Calu3 (cell line): Measurements from ENCODE around the gene CRB3. TPM values are rescaled to one million over a fixed set of nuclear protein-coding genes. Genes with fewer than 3 reads are reported as not detected.

Source experiments
- Bru-seq: library from RNA; stranded (reverse); fragments of 400-500 nt; gene quantifications from one replicate; lab custom pipeline; 2021; lab: Mats Ljungman, UMichigan
- BruChase-seq, 2 experiments: library from RNA; stranded (reverse); fragments of 400-500 nt; gene quantifications; one replicate each; lab custom pipeline; 2021; lab: Mats Ljungman, UMichigan
- BruUV-seq: library from RNA; stranded (reverse); fragments of 400-500 nt; replicated peaks from 2 replicates; lab custom pipeline; 2021; lab: Mats Ljungman, UMichigan
- CTCF ChIA-PET: fragments of 300-600 bp; sonication (Branson Sonifier 250); formaldehyde crosslinking; loops from one replicate; lab custom pipeline; 2022; ENCODE audit warnings: antibody characterized with exemption; lab: Charles Lee
- DNase-seq: peaks from one replicate; pipeline ENCODE4 v3.0.0; 2022
- H3K27ac Mint-ChIP-seq: one replicate; pipeline ENCODE4 v1.8.0; 2022; ENCODE audit warnings: mixed read lengths; ENCODE audit not compliant: unreplicated experiment
- H3K27me3 Mint-ChIP-seq: one replicate; pipeline ENCODE4 v1.8.0; 2022; ENCODE audit warnings: mixed read lengths; ENCODE audit not compliant: unreplicated experiment
- H3K36me3 Mint-ChIP-seq: one replicate; pipeline ENCODE4 v1.8.0; 2022; ENCODE audit warnings: mild to moderate bottlenecking, moderate library complexity, mixed read lengths; ENCODE audit not compliant: insufficient read depth, unreplicated experiment
- H3K4me1 Mint-ChIP-seq: one replicate; pipeline ENCODE4 v1.8.0; 2022; ENCODE audit warnings: mild to moderate bottlenecking, low read depth, mixed read lengths; ENCODE audit not compliant: unreplicated experiment
- H3K4me3 Mint-ChIP-seq: one replicate; pipeline ENCODE4 v1.8.0; 2022; ENCODE audit warnings: mild to moderate bottlenecking, low read depth, moderate library complexity, mixed read lengths; ENCODE audit not compliant: unreplicated experiment
- H3K9me3 Mint-ChIP-seq: one replicate; pipeline ENCODE4 v1.8.0; 2022; ENCODE audit warnings: low read depth, mixed read lengths; ENCODE audit not compliant: unreplicated experiment
- intact Hi-C: fragments of 100-400 bp; cut with micrococcal nuclease; formaldehyde crosslinking; loops from one replicate; pipeline ENCODE4 v1.10.0; 2022; ENCODE audit not compliant: unreplicated experiment
- long read RNA-seq: library from polyadenylated mRNA; stranded (forward); transcript quantifications from one replicate; pipeline ENCODE4 v2.0.0, GENCODE V29; 2022
- total RNA-seq: library from RNA; stranded (reverse); gene quantifications from 2 replicates; pipeline ENCODE4 v1.2.3, GENCODE V29; 2022
- TF ChIP-seq, protein P1 (sequence below): fragments of 200-600 bp; IDR thresholded peaks from one replicate; pipeline ENCODE4 v1.8.0; 2022; ENCODE audit warnings: antibody characterized with exemption; ENCODE audit not compliant: unreplicated experiment

CRB3 gene, protein sequence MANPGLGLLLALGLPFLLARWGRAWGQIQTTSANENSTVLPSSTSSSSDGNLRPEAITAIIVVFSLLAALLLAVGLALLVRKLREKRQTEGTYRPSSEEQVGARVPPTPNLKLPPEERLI
- total RNA-seq: 45.6 and 47.6 TPM in 2 replicates
- percentile 56 among the genes with signal in this experiment for Bru-seq, nascent RNA
- BruChase-seq, experiment 1, labeled RNA remaining after a 6-hour chase: percentile 84 among the genes with signal in this experiment
- BruChase-seq, experiment 2, labeled RNA remaining after a 2-hour chase: percentile 75 among the genes with signal in this experiment
- long read RNA-seq, transcript CRB3-202 (5 exons, 733 nt): major isoform, 22 of 48 reads
- long read RNA-seq, transcript CRB3-204 (4 exons, 1,078 nt): minor isoform, 14 of 48 reads
- long read RNA-seq, partial matches to known transcripts: 7 of 48 reads
- long read RNA-seq, other reads (novel, unspliced or antisense): 2 of 48 reads

DNA sequence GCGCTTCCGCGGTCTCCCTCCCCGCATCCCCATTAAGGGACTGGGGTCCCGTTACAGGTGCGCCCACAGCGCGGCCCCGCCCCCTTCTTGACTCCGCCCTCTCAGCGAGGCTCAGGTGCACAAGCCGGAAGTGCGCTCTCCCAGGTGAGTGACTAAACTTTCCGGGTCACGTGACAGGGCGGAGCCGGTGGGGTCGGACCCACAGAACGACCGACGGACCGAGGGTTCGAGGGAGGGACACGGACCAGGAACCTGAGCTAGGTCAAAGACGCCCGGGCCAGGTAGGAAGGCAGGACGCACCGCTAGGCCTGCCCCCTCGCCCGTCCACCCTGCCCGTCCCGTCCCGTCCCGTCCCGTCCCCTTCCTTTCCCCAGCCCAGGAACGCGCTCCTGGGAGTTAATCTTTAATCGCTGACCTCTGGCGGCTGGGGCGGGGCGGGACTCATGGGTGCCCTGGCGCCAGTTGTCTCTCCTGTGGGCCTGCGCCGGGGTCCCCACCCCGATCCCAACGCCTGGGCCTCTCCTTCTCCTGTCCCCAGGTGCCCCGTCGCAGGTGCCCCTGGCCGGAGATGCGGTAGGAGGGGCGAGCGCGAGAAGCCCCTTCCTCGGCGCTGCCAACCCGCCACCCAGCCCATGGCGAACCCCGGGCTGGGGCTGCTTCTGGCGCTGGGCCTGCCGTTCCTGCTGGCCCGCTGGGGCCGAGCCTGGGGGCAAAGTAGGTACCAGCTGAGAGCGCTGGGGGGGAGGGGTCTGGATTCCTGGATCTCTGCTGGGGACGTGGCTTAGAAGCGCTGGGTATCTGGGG is at the start of gene CRB3:
Gene CRB3, plus strand, starts transcription at position 202 of the 804 bp plus-strand sequence. Its CDS starts 431 bp downstream, at position 633.
- peak within 1 kb of the TSS; percentile 89 for H3K27ac Mint-ChIP-seq
- H3K9me3 Mint-ChIP-seq: no peaks in the 10 kb centered on the region
- peak; percentile 95 for DNase-seq
- H3K27me3 Mint-ChIP-seq: no peaks in the 10 kb centered on the region
- intact Hi-C loops: no loop called here
- H3K4me1 Mint-ChIP-seq: peaks cover 15% of the 10 kb centered on the region
- peaks cover 55% of the 10 kb centered on the region for H3K36me3 Mint-ChIP-seq
- TSS peak; percentile 8 for BruUV-seq
- TF ChIP-seq, protein P1, sequence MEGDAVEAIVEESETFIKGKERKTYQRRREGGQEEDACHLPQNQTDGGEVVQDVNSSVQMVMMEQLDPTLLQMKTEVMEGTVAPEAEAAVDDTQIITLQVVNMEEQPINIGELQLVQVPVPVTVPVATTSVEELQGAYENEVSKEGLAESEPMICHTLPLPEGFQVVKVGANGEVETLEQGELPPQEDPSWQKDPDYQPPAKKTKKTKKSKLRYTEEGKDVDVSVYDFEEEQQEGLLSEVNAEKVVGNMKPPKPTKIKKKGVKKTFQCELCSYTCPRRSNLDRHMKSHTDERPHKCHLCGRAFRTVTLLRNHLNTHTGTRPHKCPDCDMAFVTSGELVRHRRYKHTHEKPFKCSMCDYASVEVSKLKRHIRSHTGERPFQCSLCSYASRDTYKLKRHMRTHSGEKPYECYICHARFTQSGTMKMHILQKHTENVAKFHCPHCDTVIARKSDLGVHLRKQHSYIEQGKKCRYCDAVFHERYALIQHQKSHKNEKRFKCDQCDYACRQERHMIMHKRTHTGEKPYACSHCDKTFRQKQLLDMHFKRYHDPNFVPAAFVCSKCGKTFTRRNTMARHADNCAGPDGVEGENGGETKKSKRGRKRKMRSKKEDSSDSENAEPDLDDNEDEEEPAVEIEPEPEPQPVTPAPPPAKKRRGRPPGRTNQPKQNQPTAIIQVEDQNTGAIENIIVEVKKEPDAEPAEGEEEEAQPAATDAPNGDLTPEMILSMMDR: no peak
- CTCF ChIA-PET: interaction anchor here (0.7 kb wide), 1 partner anchor 104 kb away, joined by 3 read pairs; no protein-coding TSS in a partner anchor
- peak within 1 kb of the TSS; percentile 90 for H3K4me3 Mint-ChIP-seq

DNA sequence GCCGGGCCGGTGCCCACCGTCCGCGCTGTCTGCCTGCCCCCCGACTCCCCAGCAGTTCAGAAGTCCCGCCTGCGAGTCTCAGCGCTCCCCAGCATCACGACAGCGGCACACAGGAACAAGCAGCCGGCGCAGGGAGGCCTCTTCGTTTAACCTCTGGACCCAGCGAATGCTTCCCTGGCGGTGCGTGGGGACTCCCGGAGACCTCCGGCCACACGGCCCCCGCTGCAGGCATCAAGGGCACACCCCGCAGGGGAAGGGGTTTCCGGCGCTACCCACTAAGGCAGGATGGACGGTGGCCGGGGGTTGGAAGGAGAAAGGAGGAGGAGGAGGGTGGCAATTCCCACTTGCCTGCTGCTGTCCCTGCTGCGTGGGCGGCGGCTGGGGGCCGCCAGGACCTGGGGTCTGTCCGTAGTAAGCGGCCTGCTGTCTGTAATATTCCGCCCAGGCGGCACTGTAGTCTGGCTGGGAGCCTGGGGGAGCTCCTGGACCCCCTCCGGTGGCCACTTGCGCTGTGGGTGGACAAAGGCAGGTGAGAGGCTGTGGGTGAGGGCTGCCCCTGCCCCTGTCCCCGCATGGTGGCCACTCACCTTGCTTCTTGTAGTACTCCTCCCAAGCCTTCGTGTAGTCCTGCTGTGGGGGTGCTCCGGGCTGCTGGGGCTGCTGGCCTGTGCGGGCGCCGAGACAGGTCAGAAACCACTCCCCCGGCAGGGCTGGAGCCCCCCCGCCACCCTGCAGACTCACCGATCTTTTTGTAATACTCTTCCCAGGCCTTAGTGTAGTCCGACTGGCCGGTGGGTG is 49.1 kb upstream of the CRB3 start:
- no peaks in the 10 kb centered on the region for H3K27me3 Mint-ChIP-seq
- no peaks in the 10 kb centered on the region for H3K9me3 Mint-ChIP-seq
- CTCF ChIA-PET: no interaction called here
- no peak overlapping the region for H3K27ac Mint-ChIP-seq
- peaks cover 44% of the 10 kb centered on the region for H3K36me3 Mint-ChIP-seq
- TSS peak; percentile 36 for BruUV-seq
- intact Hi-C loops: no loop called here
- no peak for DNase-seq
- TF ChIP-seq, protein P1: no peak
- no peak overlapping the region for H3K4me3 Mint-ChIP-seq
- H3K4me1 Mint-ChIP-seq: no peaks in the 10 kb centered on the region

DNA sequence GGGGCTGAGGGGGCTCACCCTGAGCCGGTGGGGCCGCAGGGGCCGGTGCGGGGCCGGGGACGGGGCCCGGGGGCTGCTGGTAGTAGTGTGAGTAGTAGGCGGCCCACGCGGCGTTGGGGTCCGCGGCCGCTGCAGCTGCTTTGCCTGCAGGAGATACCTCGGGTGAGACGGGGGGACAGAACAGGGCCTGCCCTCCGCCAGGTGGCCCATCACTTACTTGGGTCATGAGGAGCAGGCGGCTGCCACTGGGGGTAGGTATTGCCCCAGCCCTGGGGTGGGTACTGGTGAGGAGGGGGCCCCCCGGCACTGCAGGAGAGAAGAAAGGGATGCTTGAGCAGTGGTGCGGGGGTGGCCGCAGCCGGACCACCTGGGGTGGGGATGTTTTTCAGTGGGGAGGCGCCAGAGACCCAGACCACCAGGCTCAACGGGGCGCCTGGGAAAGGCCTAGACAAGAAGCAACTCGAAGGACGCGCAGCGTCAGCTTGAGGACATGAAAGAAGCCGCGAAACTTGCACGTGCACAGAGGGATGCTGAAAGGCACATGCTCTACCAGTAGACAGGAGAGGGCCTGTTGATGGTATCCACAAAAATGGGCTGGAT is 48.4 kb upstream of the CRB3 start:
- no peak for DNase-seq
- H3K36me3 Mint-ChIP-seq: peaks cover 44% of the 10 kb centered on the region
- H3K27me3 Mint-ChIP-seq: no peaks in the 10 kb centered on the region
- CTCF ChIA-PET: no interaction called here
- H3K27ac Mint-ChIP-seq: no peak overlapping the region
- BruUV-seq: no TSS peak
- H3K4me3 Mint-ChIP-seq: no peak overlapping the region
- TF ChIP-seq, protein P1: no peak
- no peaks in the 10 kb centered on the region for H3K4me1 Mint-ChIP-seq
- intact Hi-C loops: no loop called here
- H3K9me3 Mint-ChIP-seq: no peaks in the 10 kb centered on the region
